ENCODE measurements around the gene KBTBD2.
A peak's percentile ranks its signal among the peaks of the same experiment; 100 is the strongest.

Gene KBTBD2

GRCh38 chr7:32890793-32891042, 842 bp downstream of the KBTBD2 start:
- Histone ChIP-seq H4K8ac (ENCODE audit: low read depth, low read length) (peak overlapping the region; percentile 92), H3K4me3 (ENCODE audit: low read depth, low read length) (peak overlapping the region; percentile 99), H2BK12ac (ENCODE audit: low read length) (peak overlapping the region; percentile 85), H2BK120ac (ENCODE audit: insufficient read depth, low read length, poor library complexity) (peak overlapping the region; percentile 92), H3K4ac (ENCODE audit: low read depth, low read length) (peak overlapping the region; percentile 94), H2AFZ (ENCODE audit: insufficient read depth, low read length, poor library complexity) (no peak overlapping the region), H2AK5ac (ENCODE audit: low read length) (peak overlapping the region; percentile 72), H3K23ac (ENCODE audit: low read length) (no peak overlapping the region), H3K27ac (ENCODE audit: low read depth, low read length) (peak overlapping the region; percentile 100), H3K9ac (ENCODE audit: low read length) (peak overlapping the region; percentile 80), H3K14ac (ENCODE audit: low read length) (peak overlapping the region; percentile 97), H2BK5ac (ENCODE audit: low read depth, low read length, poor library complexity) (peak overlapping the region; percentile 95), H3K18ac (ENCODE audit: low read length) (peak overlapping the region; percentile 96), H3K79me1 (ENCODE audit: low read length) (peaks cover 15% of the 10 kb centered on the region), H4K12ac (ENCODE audit: low read depth, low read length) (peak overlapping the region; percentile 68), H3K36me3 (ENCODE audit: control insufficient read depth in 1 of 2, insufficient read depth in 2 of 2, low read length in 2 of 2) (no peaks in the 10 kb centered on the region), H3K27me3 (ENCODE audit: insufficient read depth, low read length) (no peaks in the 10 kb centered on the region), H3K4me1 (ENCODE audit: control insufficient read depth in 1 of 2, insufficient read depth in 2 of 2, low read length in 2 of 2) (peaks cover 3% of the 10 kb centered on the region in 2 experiments), H3K79me2 (ENCODE audit: control insufficient read depth, insufficient read depth, low read length, poor library complexity) (peaks cover 12% of the 10 kb centered on the region), H3K4me2 (ENCODE audit: low read length) (peak overlapping the region; percentile 93), H4K91ac (ENCODE audit: low read depth, low read length) (peak overlapping the region; percentile 100), H3K9me3 (ENCODE audit: insufficient read depth, low read depth, low read length) (no peaks in the 10 kb centered on the region)
- no CpG with 5 or more reads among the region's 8 CpGs for WGBS (ENCODE audit: extremely low coverage, insufficient coverage, insufficient read length)
- peak in 1 of 2 donors; percentile 48 for DNase-seq

GRCh38 chr7:32890010-32890792, 1.4 kb downstream of the KBTBD2 start:
- Histone ChIP-seq H3K23ac (ENCODE audit: low read length) (no peak overlapping the region), H4K91ac (ENCODE audit: low read depth, low read length) (peak overlapping the region; percentile 100), H3K27me3 (ENCODE audit: insufficient read depth, low read length) (no peaks in the 10 kb centered on the region)

GRCh38 chr7:32888505-32888904, 3.1 kb downstream of the KBTBD2 start:
- no peaks in the 10 kb centered on the region for H3K27me3 ChIP-seq (ENCODE audit: insufficient read depth, low read length)
- no peak overlapping the region for H2BK12ac ChIP-seq (ENCODE audit: low read length)
- no peak overlapping the region for H3K27ac ChIP-seq (ENCODE audit: low read depth, low read length)
- peak overlapping the region; percentile 69 for H3K4ac ChIP-seq (ENCODE audit: low read depth, low read length)
- H4K91ac ChIP-seq (ENCODE audit: low read depth, low read length): no peak overlapping the region
- no peak overlapping the region for H3K23ac ChIP-seq (ENCODE audit: low read length)
- no peak overlapping the region for H3K14ac ChIP-seq (ENCODE audit: low read length)
- peaks cover 15% of the 10 kb centered on the region for H3K79me1 ChIP-seq (ENCODE audit: low read length)
- H2BK5ac ChIP-seq (ENCODE audit: low read depth, low read length, poor library complexity): no peak overlapping the region
- H4K8ac ChIP-seq (ENCODE audit: low read depth, low read length): no peak overlapping the region
- no peaks in the 10 kb centered on the region for H3K36me3 ChIP-seq (ENCODE audit: control insufficient read depth in 1 of 2, insufficient read depth in 2 of 2, low read length in 2 of 2)
- H2AK5ac ChIP-seq (ENCODE audit: low read length): no peak overlapping the region
- peaks cover 3% of the 10 kb centered on the region in 2 experiments for H3K4me1 ChIP-seq (ENCODE audit: control insufficient read depth in 1 of 2, insufficient read depth in 2 of 2, low read length in 2 of 2)
- no peak overlapping the region for H2BK120ac ChIP-seq (ENCODE audit: insufficient read depth, low read length, poor library complexity)
- no CpG with 5 or more reads among the region's 6 CpGs for WGBS (ENCODE audit: extremely low coverage, insufficient coverage, insufficient read length)
- H3K4me3 ChIP-seq (ENCODE audit: low read depth, low read length): no peak overlapping the region
- DNase-seq: no peak
- no peak overlapping the region for H2AFZ ChIP-seq (ENCODE audit: insufficient read depth, low read length, poor library complexity)
- no peak overlapping the region for H4K12ac ChIP-seq (ENCODE audit: low read depth, low read length)
- H3K9ac ChIP-seq (ENCODE audit: low read length): no peak overlapping the region
- H3K79me2 ChIP-seq (ENCODE audit: control insufficient read depth, insufficient read depth, low read length, poor library complexity): peaks cover 12% of the 10 kb centered on the region
- no peak overlapping the region for H3K4me2 ChIP-seq (ENCODE audit: low read length)
- H3K9me3 ChIP-seq (ENCODE audit: insufficient read depth, low read depth, low read length): no peaks in the 10 kb centered on the region
- H3K18ac ChIP-seq (ENCODE audit: low read length): no peak overlapping the region

More at GRCh38 chr7:32890010-32890792, 1.4 kb downstream of the KBTBD2 start:
- no peak overlapping the region for H2BK12ac ChIP-seq (ENCODE audit: low read length)
- peak overlapping the region; percentile 92 for H2BK120ac ChIP-seq (ENCODE audit: insufficient read depth, low read length, poor library complexity)
- H3K4me2 ChIP-seq (ENCODE audit: low read length): peak overlapping the region; percentile 93
- H3K27ac ChIP-seq (ENCODE audit: low read depth, low read length): peak overlapping the region; percentile 100
- H3K9me3 ChIP-seq (ENCODE audit: insufficient read depth, low read depth, low read length): no peaks in the 10 kb centered on the region
- peak overlapping the region; percentile 97 for H3K14ac ChIP-seq (ENCODE audit: low read length)
- H4K12ac ChIP-seq (ENCODE audit: low read depth, low read length): no peak overlapping the region
- no peak overlapping the region for H2AFZ ChIP-seq (ENCODE audit: insufficient read depth, low read length, poor library complexity)
- H3K36me3 ChIP-seq (ENCODE audit: control insufficient read depth in 1 of 2, insufficient read depth in 2 of 2, low read length in 2 of 2): no peaks in the 10 kb centered on the region
- peak; percentile 33 to 58 for DNase-seq
- peak overlapping the region; percentile 54 for H2AK5ac ChIP-seq (ENCODE audit: low read length)
- H3K4me3 ChIP-seq (ENCODE audit: low read depth, low read length): peak overlapping the region; percentile 99
- H3K4me1 ChIP-seq (ENCODE audit: control insufficient read depth in 1 of 2, insufficient read depth in 2 of 2, low read length in 2 of 2): peaks cover 3% of the 10 kb centered on the region in 2 experiments
- H3K79me1 ChIP-seq (ENCODE audit: low read length): peaks cover 15% of the 10 kb centered on the region
- peak overlapping the region; percentile 95 for H2BK5ac ChIP-seq (ENCODE audit: low read depth, low read length, poor library complexity)
- H4K8ac ChIP-seq (ENCODE audit: low read depth, low read length): no peak overlapping the region
- peak overlapping the region; percentile 57 for H3K4ac ChIP-seq (ENCODE audit: low read depth, low read length)
- no CpG with 5 or more reads among the region's 16 CpGs for WGBS (ENCODE audit: extremely low coverage, insufficient coverage, insufficient read length)
- peaks cover 12% of the 10 kb centered on the region for H3K79me2 ChIP-seq (ENCODE audit: control insufficient read depth, insufficient read depth, low read length, poor library complexity)
- peak overlapping the region; percentile 80 for H3K9ac ChIP-seq (ENCODE audit: low read length)
- H3K18ac ChIP-seq (ENCODE audit: low read length): no peak overlapping the region

GRCh38 chr7:32887395-32887794, 4.2 kb downstream of the KBTBD2 start:
- no peak overlapping the region for H3K9ac ChIP-seq (ENCODE audit: low read length)

More at GRCh38 chr7:32887395-32887794, 4.2 kb downstream of the KBTBD2 start:
- H2AFZ ChIP-seq (ENCODE audit: insufficient read depth, low read length, poor library complexity): no peak overlapping the region
- H2BK120ac ChIP-seq (ENCODE audit: insufficient read depth, low read length, poor library complexity): no peak overlapping the region
- H4K12ac ChIP-seq (ENCODE audit: low read depth, low read length): no peak overlapping the region
- H3K4me2 ChIP-seq (ENCODE audit: low read length): no peak overlapping the region
- DNase-seq: no peak
- no peak overlapping the region for H3K23ac ChIP-seq (ENCODE audit: low read length)
- peaks cover 15% of the 10 kb centered on the region for H3K79me2 ChIP-seq (ENCODE audit: control insufficient read depth, insufficient read depth, low read length, poor library complexity)
- H2BK12ac ChIP-seq (ENCODE audit: low read length): no peak overlapping the region
- H2BK5ac ChIP-seq (ENCODE audit: low read depth, low read length, poor library complexity): no peak overlapping the region
- WGBS (ENCODE audit: extremely low coverage, insufficient coverage, insufficient read length): no CpG with 5 or more reads among the region's 3 CpGs
- no peak overlapping the region for H3K14ac ChIP-seq (ENCODE audit: low read length)
- H3K4ac ChIP-seq (ENCODE audit: low read depth, low read length): no peak overlapping the region
- no peak overlapping the region for H3K18ac ChIP-seq (ENCODE audit: low read length)
- no peaks in the 10 kb centered on the region for H3K36me3 ChIP-seq (ENCODE audit: control insufficient read depth in 1 of 2, insufficient read depth in 2 of 2, low read length in 2 of 2)
- H3K4me3 ChIP-seq (ENCODE audit: low read depth, low read length): no peak overlapping the region
- no peak overlapping the region for H2AK5ac ChIP-seq (ENCODE audit: low read length)
- no peak overlapping the region for H4K91ac ChIP-seq (ENCODE audit: low read depth, low read length)
- H3K27me3 ChIP-seq (ENCODE audit: insufficient read depth, low read length): no peaks in the 10 kb centered on the region
- no peak overlapping the region for H3K27ac ChIP-seq (ENCODE audit: low read depth, low read length)
- H3K79me1 ChIP-seq (ENCODE audit: low read length): peaks cover 13% of the 10 kb centered on the region
- H4K8ac ChIP-seq (ENCODE audit: low read depth, low read length): no peak overlapping the region
- H3K4me1 ChIP-seq (ENCODE audit: control insufficient read depth in 1 of 2, insufficient read depth in 2 of 2, low read length in 2 of 2): peaks cover 0 to under 1% of the 10 kb centered on the region in 2 experiments
- H3K9me3 ChIP-seq (ENCODE audit: insufficient read depth, low read depth, low read length): no peaks in the 10 kb centered on the region
